ENCODE measurements around the gene MKKS. TPM values are rescaled to one million over a fixed set of nuclear protein-coding genes. Genes with fewer than 3 reads are reported as not detected.

MKKS gene
- total and polyA plus RNA-seq, 2 of the 13 experiments (the other 11 are each of a cell fraction or from before 2014, with no cell fraction given), result 26.7 to 34.5 TPM

DNA sequence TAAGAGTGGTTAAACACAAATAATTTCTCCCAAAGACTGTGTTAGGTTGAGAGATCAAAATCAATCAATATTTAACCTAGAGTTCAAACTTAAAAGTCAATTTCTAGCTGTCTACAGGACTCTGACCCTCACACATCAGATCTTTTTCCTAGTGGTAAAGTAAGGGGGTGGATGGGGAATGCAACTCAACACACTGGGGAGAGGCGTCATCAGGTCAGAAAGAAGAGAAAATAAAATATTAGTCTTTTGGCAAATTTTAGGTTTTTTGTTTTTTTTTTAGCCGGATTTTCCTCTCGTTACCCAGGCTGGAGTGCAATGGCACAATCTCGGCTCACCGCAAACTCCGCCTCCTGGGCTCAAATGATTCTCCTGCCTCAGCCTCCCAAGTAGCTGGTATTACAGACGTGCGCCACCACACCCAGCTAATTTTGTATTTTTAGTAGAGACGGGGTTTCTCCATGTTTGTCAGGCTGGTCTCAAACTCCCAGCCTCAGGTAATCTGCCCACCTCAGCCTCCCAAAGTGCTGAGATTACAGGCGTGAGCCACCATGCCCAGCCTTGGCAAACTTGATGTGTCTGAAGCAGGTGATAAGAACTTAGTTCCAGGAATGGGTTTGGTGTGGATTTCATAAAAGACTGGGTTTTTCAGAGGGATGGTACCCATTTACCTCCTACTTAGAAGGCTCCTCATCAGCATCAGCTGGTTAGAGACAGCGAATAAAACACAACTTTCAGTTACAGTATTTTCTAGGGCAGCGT is 65.9 kb downstream of the MKKS start (continued):
- TF ChIP-seq, protein P1, sequence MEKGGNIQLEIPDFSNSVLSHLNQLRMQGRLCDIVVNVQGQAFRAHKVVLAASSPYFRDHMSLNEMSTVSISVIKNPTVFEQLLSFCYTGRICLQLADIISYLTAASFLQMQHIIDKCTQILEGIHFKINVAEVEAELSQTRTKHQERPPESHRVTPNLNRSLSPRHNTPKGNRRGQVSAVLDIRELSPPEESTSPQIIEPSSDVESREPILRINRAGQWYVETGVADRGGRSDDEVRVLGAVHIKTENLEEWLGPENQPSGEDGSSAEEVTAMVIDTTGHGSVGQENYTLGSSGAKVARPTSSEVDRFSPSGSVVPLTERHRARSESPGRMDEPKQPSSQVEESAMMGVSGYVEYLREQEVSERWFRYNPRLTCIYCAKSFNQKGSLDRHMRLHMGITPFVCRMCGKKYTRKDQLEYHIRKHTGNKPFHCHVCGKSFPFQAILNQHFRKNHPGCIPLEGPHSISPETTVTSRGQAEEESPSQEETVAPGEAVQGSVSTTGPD (CRISPR knock-in tag; IDR thresholded peaks at IDR 0.05), result peak; percentile 90
- TF ChIP-seq, protein P2, sequence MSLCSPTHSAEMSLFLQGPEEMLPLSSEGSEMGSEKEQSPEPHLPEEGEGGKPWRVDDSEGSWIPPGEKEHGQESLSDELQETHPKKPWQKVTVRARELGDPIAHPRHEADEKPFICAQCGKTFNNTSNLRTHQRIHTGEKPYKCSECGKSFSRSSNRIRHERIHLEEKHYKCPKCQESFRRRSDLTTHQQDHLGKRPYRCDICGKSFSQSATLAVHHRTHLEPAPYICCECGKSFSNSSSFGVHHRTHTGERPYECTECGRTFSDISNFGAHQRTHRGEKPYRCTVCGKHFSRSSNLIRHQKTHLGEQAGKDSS (CRISPR knock-in tag; IDR thresholded peaks at IDR 0.05; ENCODE audit: borderline replicate concordance, low read depth), result no peak
- TF ChIP-seq ZBTB8A (CRISPR knock-in tag; IDR thresholded peaks at IDR 0.05; ENCODE audit: borderline replicate concordance, low read depth) (no peak), ZBTB21 (CRISPR knock-in tag; IDR thresholded peaks at IDR 0.05) (no peak), ZNF263 (CRISPR knock-in tag; IDR thresholded peaks at IDR 0.05) (0 out of 2 replicates have a peak, but pooled peaks have one; percentile 27), RBFOX2 (IDR thresholded peaks at IDR 0.05; ENCODE audit: low read depth, low read length) (no peak), EEA1 (CRISPR knock-in tag; IDR thresholded peaks at IDR 0.05; ENCODE audit: borderline replicate concordance) (no peak), REL (CRISPR knock-in tag; conservative IDR thresholded peaks at IDR 0.05) (no peak), TBX2 (CRISPR knock-in tag; IDR thresholded peaks at IDR 0.05; ENCODE audit: borderline replicate concordance) (peak; percentile 88), KDM5A (IDR thresholded peaks at IDR 0.05; ENCODE audit: borderline replicate concordance, low read length) (peak; percentile 58; the same call in 1 of the 2 replicates), SKI (IDR thresholded peaks at IDR 0.05; ENCODE audit: partially characterized antibody) (peak; percentile 97), NCOA1 (CRISPR knock-in tag; IDR thresholded peaks at IDR 0.05) (0 out of 2 replicates have a peak, but pooled peaks have one; percentile 19), ZSCAN29 (CRISPR knock-in tag; conservative IDR thresholded peaks at IDR 0.05) (no peak; the same call in 1 of the 2 replicates)
- TF ChIP-seq, protein P3, sequence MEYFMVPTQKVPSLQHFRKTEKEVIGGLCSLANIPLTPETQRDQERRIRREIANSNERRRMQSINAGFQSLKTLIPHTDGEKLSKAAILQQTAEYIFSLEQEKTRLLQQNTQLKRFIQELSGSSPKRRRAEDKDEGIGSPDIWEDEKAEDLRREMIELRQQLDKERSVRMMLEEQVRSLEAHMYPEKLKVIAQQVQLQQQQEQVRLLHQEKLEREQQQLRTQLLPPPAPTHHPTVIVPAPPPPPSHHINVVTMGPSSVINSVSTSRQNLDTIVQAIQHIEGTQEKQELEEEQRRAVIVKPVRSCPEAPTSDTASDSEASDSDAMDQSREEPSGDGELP (IDR thresholded peaks at IDR 0.05; ENCODE audit: borderline replicate concordance, low read depth), result no peak; the same call in 1 of the 2 replicates
- TF ChIP-seq, protein P4, sequence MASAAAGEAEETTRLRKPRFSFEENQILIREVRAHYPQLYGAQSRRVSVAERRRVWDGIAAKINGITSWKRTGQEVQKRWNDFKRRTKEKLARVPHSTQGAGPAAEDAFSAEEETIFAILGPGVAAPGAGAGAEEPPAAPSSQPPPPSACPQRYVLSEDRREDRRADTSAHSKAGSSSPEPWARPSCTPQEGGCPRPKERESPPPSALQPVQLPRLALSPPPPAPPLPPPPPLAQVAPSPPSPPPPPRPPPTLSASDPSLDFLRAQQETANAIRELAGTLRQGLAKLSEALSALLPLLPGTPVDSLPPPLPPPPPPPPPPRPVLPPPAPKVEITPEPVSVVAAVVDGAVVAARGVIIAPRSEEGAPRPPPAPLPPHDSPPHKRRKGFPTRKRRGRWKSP (CRISPR knock-in tag; IDR thresholded peaks at IDR 0.05), result no peak
- TF ChIP-seq, protein P5, sequence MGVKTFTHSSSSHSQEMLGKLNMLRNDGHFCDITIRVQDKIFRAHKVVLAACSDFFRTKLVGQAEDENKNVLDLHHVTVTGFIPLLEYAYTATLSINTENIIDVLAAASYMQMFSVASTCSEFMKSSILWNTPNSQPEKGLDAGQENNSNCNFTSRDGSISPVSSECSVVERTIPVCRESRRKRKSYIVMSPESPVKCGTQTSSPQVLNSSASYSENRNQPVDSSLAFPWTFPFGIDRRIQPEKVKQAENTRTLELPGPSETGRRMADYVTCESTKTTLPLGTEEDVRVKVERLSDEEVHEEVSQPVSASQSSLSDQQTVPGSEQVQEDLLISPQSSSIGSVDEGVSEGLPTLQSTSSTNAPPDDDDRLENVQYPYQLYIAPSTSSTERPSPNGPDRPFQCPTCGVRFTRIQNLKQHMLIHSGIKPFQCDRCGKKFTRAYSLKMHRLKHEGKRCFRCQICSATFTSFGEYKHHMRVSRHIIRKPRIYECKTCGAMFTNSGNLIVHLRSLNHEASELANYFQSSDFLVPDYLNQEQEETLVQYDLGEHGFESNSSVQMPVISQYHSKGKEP (CRISPR knock-in tag; IDR thresholded peaks at IDR 0.05), result no peak
- TF ChIP-seq, protein P6, sequence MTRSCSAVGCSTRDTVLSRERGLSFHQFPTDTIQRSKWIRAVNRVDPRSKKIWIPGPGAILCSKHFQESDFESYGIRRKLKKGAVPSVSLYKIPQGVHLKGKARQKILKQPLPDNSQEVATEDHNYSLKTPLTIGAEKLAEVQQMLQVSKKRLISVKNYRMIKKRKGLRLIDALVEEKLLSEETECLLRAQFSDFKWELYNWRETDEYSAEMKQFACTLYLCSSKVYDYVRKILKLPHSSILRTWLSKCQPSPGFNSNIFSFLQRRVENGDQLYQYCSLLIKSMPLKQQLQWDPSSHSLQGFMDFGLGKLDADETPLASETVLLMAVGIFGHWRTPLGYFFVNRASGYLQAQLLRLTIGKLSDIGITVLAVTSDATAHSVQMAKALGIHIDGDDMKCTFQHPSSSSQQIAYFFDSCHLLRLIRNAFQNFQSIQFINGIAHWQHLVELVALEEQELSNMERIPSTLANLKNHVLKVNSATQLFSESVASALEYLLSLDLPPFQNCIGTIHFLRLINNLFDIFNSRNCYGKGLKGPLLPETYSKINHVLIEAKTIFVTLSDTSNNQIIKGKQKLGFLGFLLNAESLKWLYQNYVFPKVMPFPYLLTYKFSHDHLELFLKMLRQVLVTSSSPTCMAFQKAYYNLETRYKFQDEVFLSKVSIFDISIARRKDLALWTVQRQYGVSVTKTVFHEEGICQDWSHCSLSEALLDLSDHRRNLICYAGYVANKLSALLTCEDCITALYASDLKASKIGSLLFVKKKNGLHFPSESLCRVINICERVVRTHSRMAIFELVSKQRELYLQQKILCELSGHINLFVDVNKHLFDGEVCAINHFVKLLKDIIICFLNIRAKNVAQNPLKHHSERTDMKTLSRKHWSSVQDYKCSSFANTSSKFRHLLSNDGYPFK (CRISPR knock-in tag; IDR thresholded peaks at IDR 0.05; ENCODE audit: borderline replicate concordance), result no peak; the same call in 1 of the 2 replicates
- TF ChIP-seq, protein P7, sequence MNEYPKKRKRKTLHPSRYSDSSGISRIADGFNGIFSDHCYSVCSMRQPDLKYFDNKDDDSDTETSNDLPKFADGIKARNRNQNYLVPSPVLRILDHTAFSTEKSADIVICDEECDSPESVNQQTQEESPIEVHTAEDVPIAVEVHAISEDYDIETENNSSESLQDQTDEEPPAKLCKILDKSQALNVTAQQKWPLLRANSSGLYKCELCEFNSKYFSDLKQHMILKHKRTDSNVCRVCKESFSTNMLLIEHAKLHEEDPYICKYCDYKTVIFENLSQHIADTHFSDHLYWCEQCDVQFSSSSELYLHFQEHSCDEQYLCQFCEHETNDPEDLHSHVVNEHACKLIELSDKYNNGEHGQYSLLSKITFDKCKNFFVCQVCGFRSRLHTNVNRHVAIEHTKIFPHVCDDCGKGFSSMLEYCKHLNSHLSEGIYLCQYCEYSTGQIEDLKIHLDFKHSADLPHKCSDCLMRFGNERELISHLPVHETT (CRISPR knock-in tag; conservative IDR thresholded peaks at IDR 0.05), result no peak

Measured in HepG2 (cell line).